Measurements from ENCODE around the gene FOXD2.

- TF ChIP-seq CTCF (IDR thresholded peaks at IDR 0.05 in 4 of 5, conservative IDR thresholded peaks at IDR 0.05 in 1 of 5) = no peak
- TF ChIP-seq POLR2A (IDR thresholded peaks at IDR 0.05) = no peak
These were observed 36.7 kb downstream of the FOXD2 start for GRCh38 chr1:47474278-47475193.

Measured in gastrocnemius medialis (tissue), 4 donors.